DOHH2 (cell line): ENCODE measurements around the gene TFDP1.

Source experiments
- CTCF ChIP-seq: fragments of 200-600 bp; sonication (generic); IDR thresholded peaks from one replicate; pipeline ENCODE4 v1.5.1; 2014; ENCODE audit warnings: antibody characterized with exemption, mild to moderate bottlenecking, low read depth, low read length; ENCODE audit not compliant: poor library complexity, severe bottlenecking
- EZH2phosphoT487 ChIP-seq: fragments of 200-600 bp; sonication (generic); IDR thresholded peaks from 2 replicates; pipeline ENCODE4 v1.6.1; 2017; ENCODE audit warnings: borderline replicate concordance, mild to moderate bottlenecking, antibody characterized with exemption, low read length, moderate library complexity, mixed read lengths

GRCh38 chr13:113648216-113648610 is 63.7 kb downstream of the TFDP1 start:
- TF ChIP-seq EZH2phosphoT487 = no peak
- no peak for TF ChIP-seq CTCF
